HepG2 (cell line): ENCODE measurements around the gene MYORG. TPM values are rescaled to one million over a fixed set of nuclear protein-coding genes. Genes with fewer than 3 reads are reported as not detected.

Source experiments
- ATAC-seq: fragments of 200-7000 bp; cut with Tn5 transposase; 3 replicates; pipeline ENCODE4 v1.9.1; 2020; ENCODE audit warnings: mild to moderate bottlenecking, moderate library complexity
- BruUV-seq: library from RNA; stranded (reverse); fragments of 400-500 nt; replicated peaks from 2 replicates; lab custom pipeline; 2021; lab: Mats Ljungman, UMichigan
- CTCF ChIA-PET: fragments of 300-600 bp; formaldehyde crosslinking; extraction: SDS; loops from one replicate; lab custom pipeline; 2021; ENCODE audit warnings: low total read pairs, inconsistent platforms, low intra/inter-chr PET ratio; lab: Yijun Ruan, JAX
- POLR2A ChIA-PET: fragments of 350-600 bp; sonication (Branson Sonifier 250); formaldehyde crosslinking; loops from one replicate; lab custom pipeline; 2020; ENCODE audit warnings: antibody characterized with exemption, inconsistent platforms; lab: Yijun Ruan, JAX
- DNase-seq: peaks from one replicate; pipeline ENCODE4 v3.0.0-alpha.2; 2015; ENCODE audit warnings: low spot score
- FAIRE-seq: peaks from 3 replicates; lab custom pipeline; 2011; peaks lifted over from hg19 to GRCh38; lab: Jason Lieb, UNC
- H2AFZ ChIP-seq: one replicate; pipeline ENCODE4 v1.6.1; 2011; ENCODE audit warnings: low read length, inconsistent platforms
- H3K27ac ChIP-seq: fragments of 300-600 bp; 3 replicates; pipeline ENCODE4 v1.8.0; 2011; ENCODE audit warnings: mixed run types, mild to moderate bottlenecking, mixed read lengths, low read length, inconsistent platforms; ENCODE audit not compliant: insufficient read depth; ENCODE audit errors: extremely low read length
- H3K27me3 ChIP-seq, 2 experiments: fragments of 200-600 bp in 1 of 2; 2 replicates in 1 of 2; 3 replicates in 1 of 2; pipeline versions ENCODE4 v1.6.0 to v1.8.0; 2011; ENCODE audit warnings: low read length in 2 of 2, mild to moderate bottlenecking in 2 of 2, moderate library complexity in 2 of 2, inconsistent platforms in 1 of 2; ENCODE audit not compliant: insufficient read depth in 2 of 2, control insufficient read depth in 1 of 2
- H3K36me3 ChIP-seq, 2 experiments: fragments of 200-600 bp in 1 of 2; replicated peaks in 1 of 2; 2 replicates in 1 of 2; 3 replicates in 1 of 2; pipeline versions ENCODE4 v1.5.1 to v1.8.0; 2011; ENCODE audit warnings: low read length in 2 of 2, inconsistent platforms in 1 of 2; ENCODE audit not compliant: insufficient read depth in 2 of 2, control insufficient read depth in 1 of 2
- H3K4me1 ChIP-seq: 2 replicates; pipeline ENCODE4 v1.5.1; 2012; ENCODE audit warnings: low read length, inconsistent platforms; ENCODE audit not compliant: insufficient read depth
- H3K4me2 ChIP-seq: 2 replicates; pipeline ENCODE4 v1.6.0; 2011; ENCODE audit warnings: low read depth, low read length, inconsistent platforms
- H3K4me3 ChIP-seq, 3 experiments: fragments of 200-600 bp in 1 of 3; sonication (generic), shearing (Covaris generic) in 1 of 3; replicated peaks in 1 of 3; 2 replicates each; pipeline ENCODE4 v1.5.1; 2011 to 2016; ENCODE audit warnings: low read length in 3 of 3, inconsistent platforms in 2 of 3, low read depth in 2 of 3, mild to moderate bottlenecking in 2 of 3, control low read depth in 1 of 3, mixed read lengths in 1 of 3; ENCODE audit not compliant: insufficient read depth in 1 of 3
- H3K79me2 ChIP-seq: one replicate; pipeline ENCODE4 v1.6.1; 2011; ENCODE audit warnings: low read length, inconsistent platforms; ENCODE audit not compliant: insufficient read depth
- H3K9ac ChIP-seq: 2 replicates; pipeline ENCODE4 v1.6.0; 2011; ENCODE audit warnings: mild to moderate bottlenecking, low read depth, low read length, inconsistent platforms; ENCODE audit not compliant: insufficient read depth
- H3K9me3 ChIP-seq: 2 replicates; pipeline ENCODE4 v1.5.1; 2012; ENCODE audit warnings: mild to moderate bottlenecking, low read length
- H4K20me1 ChIP-seq: 2 replicates; pipeline ENCODE4 v1.6.0; 2011; ENCODE audit warnings: inconsistent platforms, mild to moderate bottlenecking, low read length, moderate library complexity; ENCODE audit not compliant: insufficient read depth
- POGZ ChIP-seq: sonication (generic); formaldehyde crosslinking; IDR thresholded peaks from 2 replicates; pipeline ENCODE4 v1.4.0; 2020; ENCODE audit warnings: mild to moderate bottlenecking, missing genetic modification reagents
- PRMT3 ChIP-seq: sonication (generic); formaldehyde crosslinking; IDR thresholded peaks from 2 replicates; pipeline ENCODE4 v1.8.1; 2022; ENCODE audit warnings: low read depth, mild to moderate bottlenecking, moderate library complexity, missing genetic modification reagents, borderline replicate concordance
- ZBTB1 ChIP-seq: sonication (generic); formaldehyde crosslinking; IDR thresholded peaks from 2 replicates; pipeline ENCODE4 v1.4.0; 2020; ENCODE audit warnings: missing genetic modification reagents, borderline replicate concordance
- ZNF143 ChIP-seq: sonication (generic); formaldehyde crosslinking; IDR thresholded peaks from 2 replicates; pipeline ENCODE4 v1.4.0; 2020; ENCODE audit warnings: missing genetic modification reagents
- ZNF232 ChIP-seq: sonication (generic); formaldehyde crosslinking; IDR thresholded peaks from 2 replicates; pipeline ENCODE4 v1.4.0; 2020; ENCODE audit warnings: missing genetic modification reagents, borderline replicate concordance
- ZNF256 ChIP-seq: sonication (generic); formaldehyde crosslinking; conservative IDR thresholded peaks from 2 replicates; pipeline ENCODE4 v1.4.0; 2020; ENCODE audit warnings: missing genetic modification reagents
- ZNF761 ChIP-seq: sonication (generic); formaldehyde crosslinking; conservative IDR thresholded peaks from 2 replicates; pipeline ENCODE4 v1.4.0; 2020; ENCODE audit warnings: mild to moderate bottlenecking, missing genetic modification reagents
- WGBS: methylation state at CpG from one replicate; pipeline ENCODE4 v1.1.6; 2017; ENCODE audit warnings: low lambda C conversion rate; 5-methylcytosine and 5-hydroxymethylcytosine counted together
- in situ Hi-C: cut with HindIII; loops from 2 replicates; pipeline ENCODE4 v1.10.0; 2017; ENCODE audit warnings: low pct_unique_long_range_greater_than_20kb; ENCODE audit not compliant: extremely low pct_ligation_motif_present
- intact Hi-C: fragments of 100-400 bp; cut with micrococcal nuclease; formaldehyde crosslinking; loops from one replicate; pipeline ENCODE4 v1.10.0; 2022; ENCODE audit not compliant: unreplicated experiment
- polyA plus RNA-seq, 8 experiments: library from polyadenylated mRNA; depleted of rRNA in 3 of 8; stranded (reverse) in 7 of 8; unstranded in 1 of 8; fragments of >200 nt; fragmentation: Illumina TruSeq in 4 of 8; extraction: Trizol in 4 of 8; gene quantifications; 2 replicates each; pipeline versions ENCODE4 v1.2.1 to v1.2.3, GENCODE V29; 2011 to 2016; ENCODE audit warnings: low read depth in 4 of 8, missing spikeins in 1 of 8, mixed read lengths in 1 of 8; ENCODE audit not compliant: insufficient read depth in 1 of 8
- total RNA-seq, 5 experiments: library from RNA; depleted of rRNA; stranded (reverse); fragments of >200 nt; fragmentation: Illumina TruSeq; extraction: Trizol; gene quantifications; 2 replicates each; pipeline ENCODE4 v1.2.3, GENCODE V29; 2016; ENCODE audit warnings: low read depth in 1 of 5
- TF ChIP-seq, protein P1 (sequence below): sonication (generic); formaldehyde crosslinking; IDR thresholded peaks from 2 replicates; pipeline ENCODE4 v1.5.0; 2020; ENCODE audit warnings: missing genetic modification reagents, mild to moderate bottlenecking, borderline replicate concordance
- TF ChIP-seq, protein P2 (sequence below): sonication (generic); formaldehyde crosslinking; conservative IDR thresholded peaks from 2 replicates; pipeline ENCODE4 v1.4.0; 2020; ENCODE audit warnings: missing genetic modification reagents

MYORG gene
- total and polyA plus RNA-seq, 2 of the 13 experiments (the other 11 are each of a cell fraction or from before 2014, with no cell fraction given): 11.1 to 22.4 TPM

DNA sequence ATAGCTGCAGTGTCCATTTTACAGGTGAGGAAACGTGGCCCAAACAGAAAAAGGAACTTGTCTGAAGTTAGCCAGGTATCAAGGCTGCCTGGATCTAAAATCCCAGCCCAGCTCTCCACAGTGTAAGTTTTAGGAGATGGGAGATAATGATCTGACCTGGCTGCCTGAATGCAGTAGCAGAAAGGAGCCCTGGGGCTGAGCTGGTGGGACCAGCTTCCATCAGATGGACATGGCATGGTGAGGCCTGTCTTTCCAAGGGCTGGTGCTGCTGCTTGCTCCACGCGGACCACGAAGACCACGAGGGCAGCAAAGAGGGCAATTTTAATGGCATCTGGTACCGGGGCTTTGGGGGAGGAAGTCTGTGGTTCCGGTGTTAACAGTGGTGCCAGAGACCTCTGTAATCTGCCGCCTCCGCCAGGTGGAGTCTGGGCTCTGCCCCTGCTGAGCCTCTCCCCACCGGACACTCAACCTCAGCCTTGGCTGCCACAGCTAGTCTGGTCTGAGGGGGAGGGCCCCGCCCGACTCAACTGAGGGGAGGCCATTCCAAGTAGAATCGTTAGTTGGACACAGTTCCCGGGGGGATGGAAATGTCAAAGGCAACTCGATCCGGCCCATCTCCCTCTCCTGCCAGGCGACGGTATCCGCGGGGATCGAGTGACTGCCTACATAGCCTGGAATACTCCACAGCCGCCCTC lies 650 bp downstream of the MYORG start (continued):
- TF ChIP-seq ZNF256: no peak
- TF ChIP-seq ZBTB1 (CRISPR knock-in tag): no peak
- TF ChIP-seq ZNF232 (CRISPR knock-in tag): no peak
- TF ChIP-seq PRMT3 (CRISPR knock-in tag): no peak
- TF ChIP-seq, protein P1, sequence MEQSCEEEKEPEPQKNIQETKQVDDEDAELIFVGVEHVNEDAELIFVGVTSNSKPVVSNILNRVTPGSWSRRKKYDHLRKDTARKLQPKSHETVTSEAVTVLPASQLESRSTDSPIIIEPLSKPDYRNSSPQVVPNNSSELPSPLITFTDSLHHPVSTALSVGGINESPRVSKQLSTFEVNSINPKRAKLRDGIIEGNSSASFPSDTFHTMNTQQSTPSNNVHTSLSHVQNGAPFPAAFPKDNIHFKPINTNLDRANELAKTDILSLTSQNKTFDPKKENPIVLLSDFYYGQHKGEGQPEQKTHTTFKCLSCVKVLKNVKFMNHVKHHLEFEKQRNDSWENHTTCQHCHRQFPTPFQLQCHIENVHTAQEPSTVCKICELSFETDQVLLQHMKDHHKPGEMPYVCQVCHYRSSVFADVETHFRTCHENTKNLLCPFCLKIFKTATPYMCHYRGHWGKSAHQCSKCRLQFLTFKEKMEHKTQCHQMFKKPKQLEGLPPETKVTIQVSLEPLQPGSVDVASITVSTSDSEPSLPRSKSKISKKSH (CRISPR knock-in tag): no peak
- TF ChIP-seq, all 625 proteins: peak for 52

DNA sequence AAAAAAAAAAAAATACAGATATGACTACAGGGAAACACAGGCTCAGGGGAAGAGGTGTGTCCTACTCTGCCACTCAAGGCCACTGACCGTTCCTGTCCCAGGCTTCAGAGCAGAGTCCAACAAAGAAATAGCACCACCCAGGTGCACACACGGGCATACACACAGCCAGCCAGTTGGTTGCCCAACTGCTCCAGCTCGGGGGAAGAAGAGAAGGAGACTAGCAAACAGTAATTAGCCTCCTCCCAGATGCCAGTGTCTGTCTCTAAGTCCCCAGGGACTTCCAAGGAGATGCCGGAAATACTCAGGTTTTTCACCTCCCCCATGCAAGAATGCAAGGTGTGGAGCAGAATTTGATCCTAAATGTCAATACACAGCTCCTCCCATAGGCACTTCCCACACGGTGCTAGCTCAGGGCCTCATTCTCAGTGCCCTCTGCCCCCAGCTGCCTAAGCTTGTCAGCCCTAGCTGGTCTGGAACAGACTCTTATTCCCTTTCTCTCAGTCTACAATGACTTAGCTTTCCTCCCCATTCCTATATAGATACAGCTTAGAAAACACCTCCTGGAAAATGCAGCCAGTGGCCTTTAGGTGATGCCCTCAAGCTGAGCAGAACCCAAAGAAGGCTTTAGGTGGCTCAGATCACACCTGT lies 1.7 kb downstream of the MYORG start:
- Histone ChIP-seq H3K4me3 (peak overlapping the region; percentile 73 to 90 (median 79)), H3K27ac (peak overlapping the region; percentile 85), H3K27me3 (no peaks in the 10 kb centered on the region; a peak in 1 of 5 replicates), H3K36me3 (peaks cover 18 to 24% of the 10 kb centered on the region in 2 experiments), H3K9ac (peak overlapping the region; percentile 68), H3K4me2 (peak overlapping the region; percentile 99), H2AFZ (peak overlapping the region; percentile 60), H4K20me1 (no peaks in the 10 kb centered on the region), H3K9me3 (no peaks in the 10 kb centered on the region), H3K4me1 (peaks cover 45% of the 10 kb centered on the region), H3K79me2 (peaks cover 22% of the 10 kb centered on the region)
- CTCF ChIA-PET: interaction anchor here (7.2 kb wide), 1 partner anchor 43 kb away, joined by 143 read pairs; the partner anchor contains the start of genes KIF24 and NUDT2
- in situ Hi-C loops (loop anchor here (5.0 kb wide), 1 partner anchor 43 kb away; no protein-coding TSS in a partner anchor), intact Hi-C loops (loop anchor here (5.0 kb wide), 1 partner anchor 123 kb away; no protein-coding TSS in a partner anchor)
- ATAC-seq: peak; percentile 74
- POLR2A ChIA-PET: interaction anchor here (0.8 to 9.2 kb wide), 9 partner anchors 10 to 196 kb away, joined by 3 to 162 read pairs (median 12); partner anchors contain the start of gene UBAP1
- DNase-seq: peak; percentile 94
- BruUV-seq: TSS peak; percentile 92
- 2% methylated on average over 5 of the region's 5 CpGs for WGBS
- FAIRE-seq: peak; percentile 98
- TF ChIP-seq ZNF143 (CRISPR knock-in tag) (0 out of 2 replicates have a peak, but pooled peaks have one; percentile 35), ZNF761 (no peak), POGZ (CRISPR knock-in tag) (peak; percentile 63)
- TF ChIP-seq, protein P2, sequence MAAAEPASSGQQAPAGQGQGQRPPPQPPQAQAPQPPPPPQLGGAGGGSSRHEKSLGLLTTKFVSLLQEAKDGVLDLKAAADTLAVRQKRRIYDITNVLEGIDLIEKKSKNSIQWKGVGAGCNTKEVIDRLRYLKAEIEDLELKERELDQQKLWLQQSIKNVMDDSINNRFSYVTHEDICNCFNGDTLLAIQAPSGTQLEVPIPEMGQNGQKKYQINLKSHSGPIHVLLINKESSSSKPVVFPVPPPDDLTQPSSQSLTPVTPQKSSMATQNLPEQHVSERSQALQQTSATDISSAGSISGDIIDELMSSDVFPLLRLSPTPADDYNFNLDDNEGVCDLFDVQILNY (CRISPR knock-in tag): no peak
